ENCODE data around the gene FGFR4. TPM values are rescaled to one million over a fixed set of nuclear protein-coding genes. Genes with fewer than 3 reads are reported as not detected.
"Not testable (repeated sequence)": the region's sequence is repeated elsewhere in the genome, so short reads cannot be mapped to it uniquely, and the experiment has no call there.

The FGFR4 gene
- 89.8 TPM for total RNA-seq

DNA sequence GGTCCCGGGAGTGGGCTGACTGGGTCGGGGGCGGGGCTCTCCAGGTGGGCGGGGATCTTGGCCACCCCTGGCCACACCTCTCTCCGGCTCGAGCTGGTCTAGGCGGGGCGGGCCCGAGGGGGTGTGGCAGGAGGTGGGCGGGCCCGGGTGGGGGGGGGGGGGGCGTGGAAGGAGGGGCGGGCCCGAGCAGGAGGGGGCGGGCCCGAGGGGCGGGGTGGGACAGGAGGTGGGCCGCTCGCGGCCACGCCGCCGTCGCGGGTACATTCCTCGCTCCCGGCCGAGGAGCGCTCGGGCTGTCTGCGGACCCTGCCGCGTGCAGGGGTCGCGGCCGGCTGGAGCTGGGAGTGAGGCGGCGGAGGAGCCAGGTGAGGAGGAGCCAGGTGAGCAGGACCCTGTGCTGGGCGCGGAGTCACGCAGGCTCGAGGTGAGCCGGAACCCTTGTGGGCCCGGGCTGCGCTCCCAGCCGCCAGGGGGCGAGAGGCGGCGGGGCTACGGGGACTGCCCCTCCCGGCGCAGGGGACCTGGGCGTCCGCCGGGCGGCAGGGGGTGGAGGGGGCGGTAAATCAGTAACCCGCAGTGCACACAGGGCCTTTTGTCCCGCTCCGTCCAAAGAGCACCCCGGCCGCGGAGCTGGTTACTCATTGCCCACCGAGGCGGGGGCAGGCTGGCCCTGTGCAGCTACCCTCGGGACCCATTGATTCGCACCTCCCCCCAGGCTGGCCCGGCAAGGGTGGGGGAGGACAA, at the start of gene FGFR4:
Gene FGFR4 (plus strand): TSS at position 262 of the 744 bp plus-strand sequence. CDS start 2,688 bp downstream, outside the sequence.
- peak; percentile 84 for ATAC-seq
- peak; percentile 98 for DNase-seq (ENCODE audit: low spot score)

- ATAC-seq (no peak), DNase-seq (ENCODE audit: low spot score) (no peak)
These were observed 49.8 kb upstream of the FGFR4 start for GRCh38 chr5:177036921-177037320.

- DNase-seq (ENCODE audit: low spot score): no peak
These were observed 45.8 kb upstream of the FGFR4 start for GRCh38 chr5:177040814-177041420.

GRCh38 chr5:177041936-177042335, 44.8 kb upstream of the FGFR4 start:
- ATAC-seq (no peak), DNase-seq (ENCODE audit: low spot score) (no peak)

More at GRCh38 chr5:177040814-177041420, 45.8 kb upstream of the FGFR4 start:
- ATAC-seq: no peak

DNA sequence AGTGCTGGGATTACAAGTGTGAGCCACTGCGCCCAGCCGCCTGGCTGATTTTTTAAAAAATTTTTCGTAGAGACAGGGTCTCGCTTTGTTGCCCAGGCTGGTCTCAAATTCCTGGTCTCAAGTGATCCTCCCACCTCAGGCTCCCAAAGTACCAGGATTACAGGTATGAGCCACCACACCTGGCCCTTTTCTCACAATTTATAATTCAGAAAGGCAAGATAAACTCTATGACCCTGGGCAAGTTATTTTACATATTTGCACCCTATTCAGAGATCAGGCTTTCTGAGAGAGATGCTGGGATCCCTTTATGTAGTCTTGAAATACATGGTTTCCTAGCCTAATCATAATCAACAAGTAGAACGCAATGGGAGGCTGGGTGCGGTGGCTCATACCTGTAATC, 43.6 kb upstream of the FGFR4 start:
- no peak for ATAC-seq
- no peak for DNase-seq (ENCODE audit: low spot score)

- peak; percentile 42 for ATAC-seq
- DNase-seq (ENCODE audit: low spot score): no peak
These were observed 42.8 kb upstream of the FGFR4 start for GRCh38 chr5:177043958-177044357.

DNA sequence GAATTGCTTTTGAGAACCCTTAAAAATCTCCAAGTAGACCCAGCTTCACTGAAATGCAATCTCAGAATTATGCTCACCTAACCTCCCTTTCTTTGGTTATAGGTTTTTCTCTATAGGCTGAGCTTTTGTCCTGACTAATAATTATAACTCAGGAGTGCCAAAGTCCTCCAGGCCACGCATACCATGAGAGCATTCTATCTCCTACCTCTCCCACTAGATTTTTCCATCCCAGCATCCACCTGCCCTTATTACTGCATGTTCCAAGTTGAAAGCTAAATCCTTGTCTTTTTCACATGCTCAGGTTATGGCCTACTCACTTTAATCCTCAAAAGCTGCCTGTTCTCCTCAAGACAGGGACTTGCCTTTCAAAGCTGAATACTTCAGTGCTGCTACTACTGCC, 42.1 kb upstream of the FGFR4 start:
- no peak for ATAC-seq
- no peak for DNase-seq (ENCODE audit: low spot score)

DNA sequence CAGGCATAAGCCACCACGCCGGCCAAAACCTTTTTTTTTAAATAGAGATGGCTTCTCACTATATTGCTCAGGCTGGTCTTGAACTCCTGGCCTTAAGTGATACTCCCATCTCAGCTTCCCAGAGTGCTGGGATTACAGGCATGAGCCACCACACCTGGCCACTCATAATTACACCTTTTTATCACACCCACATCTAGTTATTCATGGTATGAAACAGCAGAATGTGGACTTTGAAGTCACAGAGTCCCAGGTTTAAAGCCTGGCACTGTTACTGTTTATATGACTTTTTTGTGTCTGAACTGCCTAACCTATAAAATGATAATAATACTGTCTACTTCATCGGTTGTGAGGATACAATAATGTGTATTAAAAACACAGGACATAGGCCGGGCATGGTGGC, 41.1 kb upstream of the FGFR4 start:
- DNase-seq (ENCODE audit: low spot score) (no peak), ATAC-seq (no peak)

DNA sequence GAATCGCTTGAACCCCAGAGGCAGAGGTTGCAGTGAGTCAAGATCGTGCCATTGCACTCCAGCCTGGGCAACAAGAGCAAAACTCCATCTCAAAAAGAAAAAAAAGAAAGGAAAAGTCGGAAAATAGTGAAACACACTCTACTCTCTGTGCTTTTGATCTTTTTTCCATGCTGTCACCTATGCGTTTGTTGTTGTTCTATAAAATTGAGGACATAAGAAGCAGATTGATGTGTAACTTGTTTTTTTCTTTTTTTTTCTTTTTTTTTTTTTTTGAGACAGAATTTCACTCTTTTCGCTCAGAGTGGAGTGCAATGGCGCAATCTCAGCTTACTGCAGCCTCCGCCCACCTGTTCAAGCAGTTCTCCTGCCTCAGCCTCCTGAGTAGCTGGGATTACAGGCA, 38.2 kb upstream of the FGFR4 start:
- DNase-seq (ENCODE audit: low spot score); ATAC-seq: not testable (repeated sequence)

- DNase-seq (ENCODE audit: low spot score) (no peak), ATAC-seq (no peak)
These were observed 37.4 kb upstream of the FGFR4 start for GRCh38 chr5:177049285-177049684.

- ATAC-seq: no peak
- DNase-seq (ENCODE audit: low spot score): no peak
These were observed 22.0 kb upstream of the FGFR4 start for GRCh38 chr5:177064500-177065277.

DNA sequence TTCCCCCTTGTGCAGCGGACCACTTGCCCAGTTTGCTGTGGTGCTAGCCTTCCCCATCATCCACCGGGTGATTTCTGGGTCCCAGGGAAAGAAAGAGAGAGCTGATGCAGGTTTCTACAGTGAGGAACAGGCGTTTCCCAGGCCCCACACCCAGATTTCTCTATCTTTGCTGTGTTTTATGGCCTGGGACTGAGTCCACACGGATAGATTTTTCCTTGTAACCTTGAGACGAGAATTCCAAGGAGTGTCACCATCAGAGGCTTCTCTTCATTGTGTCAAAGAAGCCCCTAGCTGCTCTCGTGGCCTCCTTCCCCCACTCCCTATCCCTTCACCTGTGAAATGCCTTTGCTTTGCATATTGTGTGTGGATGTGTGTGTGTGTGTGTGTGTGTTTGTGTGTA, 21.2 kb upstream of the FGFR4 start:
- DNase-seq (ENCODE audit: low spot score): no peak
- no peak for ATAC-seq

- no peak for ATAC-seq
- DNase-seq (ENCODE audit: low spot score): no peak
These were observed 20.5 kb upstream of the FGFR4 start for GRCh38 chr5:177066224-177066623.

- ATAC-seq: no peak
- DNase-seq (ENCODE audit: low spot score): no peak
These were observed 19.2 kb upstream of the FGFR4 start for GRCh38 chr5:177067503-177067902.

DNA sequence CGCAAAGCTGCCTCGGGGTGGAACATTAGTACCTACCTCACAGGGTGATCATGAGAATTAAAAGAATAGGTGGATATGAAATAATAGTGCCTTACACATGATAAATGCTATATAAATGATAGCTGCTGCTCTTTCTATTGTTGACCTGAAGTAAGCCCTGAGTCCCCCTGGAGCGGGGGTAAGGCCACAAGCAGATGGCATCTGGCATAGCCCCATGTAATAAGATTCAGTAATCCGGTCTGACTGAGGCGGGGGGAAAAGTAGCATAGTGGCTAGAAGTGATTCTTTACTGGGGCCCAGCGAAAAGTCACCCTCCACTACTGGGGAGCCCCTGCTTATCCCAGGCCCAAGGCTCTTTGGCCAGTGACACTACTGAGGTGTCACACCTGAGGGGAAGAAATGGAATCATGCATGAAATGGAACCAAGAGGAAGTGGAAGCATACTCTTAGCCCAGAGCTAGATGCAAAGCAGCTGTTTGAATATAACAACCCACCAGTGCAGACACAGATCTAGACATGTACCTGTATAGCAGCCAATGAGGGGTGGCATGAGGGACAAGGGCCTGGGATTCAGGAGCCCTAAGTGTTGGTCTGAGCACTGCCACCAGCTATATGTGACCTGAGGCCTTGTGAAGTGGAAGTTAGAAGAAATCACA, 16.1 kb upstream of the FGFR4 start:
- ATAC-seq (no peak), DNase-seq (ENCODE audit: low spot score) (no peak)

DNA sequence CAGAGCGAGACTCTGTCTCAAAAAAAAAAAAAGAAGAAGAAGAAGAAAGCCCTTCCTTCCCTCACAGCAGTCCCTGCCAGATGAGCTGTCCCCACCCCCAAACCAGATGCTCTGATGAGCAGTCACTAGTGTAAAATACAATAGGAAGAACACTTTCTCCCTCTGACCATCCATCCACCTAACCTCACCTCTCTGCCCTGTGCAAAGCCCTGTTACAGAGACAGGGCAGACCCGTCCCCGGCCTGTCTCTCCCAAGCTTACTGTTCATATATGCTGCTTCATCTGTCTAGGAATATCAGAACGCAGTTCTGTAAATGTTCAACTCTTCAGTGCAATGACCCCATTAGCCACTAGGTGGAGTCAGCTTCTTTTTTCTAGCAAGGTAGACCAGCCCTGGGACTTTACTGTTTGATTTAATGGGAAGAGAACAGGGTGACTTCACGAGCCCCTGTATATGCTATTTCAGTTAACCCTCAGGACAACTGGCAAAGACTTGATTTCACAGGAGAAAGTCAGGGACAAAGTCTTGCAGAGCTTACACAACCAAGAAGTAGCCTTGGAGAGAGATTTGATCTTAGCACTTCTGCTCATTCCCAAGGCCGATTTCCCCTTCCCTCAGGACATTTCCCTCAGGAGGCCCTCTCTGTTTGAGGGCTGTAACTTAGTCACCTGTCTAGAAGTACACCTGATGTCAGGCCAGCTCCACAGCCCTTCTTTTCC, 14.9 kb upstream of the FGFR4 start:
- DNase-seq (ENCODE audit: low spot score) (peak; percentile 67), ATAC-seq (peak; percentile 89)

GRCh38 chr5:177077335-177077734, 9.4 kb upstream of the FGFR4 start:
- no peak for ATAC-seq
- DNase-seq (ENCODE audit: low spot score): no peak

- ATAC-seq: no peak
- no peak for DNase-seq (ENCODE audit: low spot score)
These were observed 7.1 kb upstream of the FGFR4 start for GRCh38 chr5:177079606-177080005.

- DNase-seq (ENCODE audit: low spot score) (no peak), ATAC-seq (no peak)
These were observed 6.5 kb upstream of the FGFR4 start for GRCh38 chr5:177080265-177080664.

DNA sequence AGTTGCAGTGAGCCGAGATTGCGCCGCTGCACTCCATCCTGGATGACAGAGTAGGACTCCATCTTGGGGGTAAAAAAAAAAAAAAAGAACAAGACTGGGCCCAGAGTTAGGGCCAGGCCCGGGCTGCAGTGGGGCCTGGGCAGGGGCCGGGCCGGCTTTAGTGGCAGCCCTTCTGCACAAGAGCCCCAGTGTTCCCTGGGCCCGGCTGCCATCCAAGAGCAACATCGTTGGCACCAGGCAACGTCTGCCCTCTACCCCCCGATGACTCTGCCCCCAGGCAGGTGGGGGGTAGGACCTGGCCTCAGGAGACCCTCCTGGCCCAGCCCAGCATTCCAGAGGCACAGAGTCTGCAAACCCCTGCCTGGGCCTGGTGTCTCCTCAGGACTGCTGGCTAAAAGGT, 4.9 kb upstream of the FGFR4 start:
- ATAC-seq (no peak), DNase-seq (ENCODE audit: low spot score) (no peak)

- no peak for ATAC-seq
- DNase-seq (ENCODE audit: low spot score): no peak
These were observed 3.4 kb upstream of the FGFR4 start for GRCh38 chr5:177083357-177083756.
